ENCODE measurements around the gene HOXD8.

DNA sequence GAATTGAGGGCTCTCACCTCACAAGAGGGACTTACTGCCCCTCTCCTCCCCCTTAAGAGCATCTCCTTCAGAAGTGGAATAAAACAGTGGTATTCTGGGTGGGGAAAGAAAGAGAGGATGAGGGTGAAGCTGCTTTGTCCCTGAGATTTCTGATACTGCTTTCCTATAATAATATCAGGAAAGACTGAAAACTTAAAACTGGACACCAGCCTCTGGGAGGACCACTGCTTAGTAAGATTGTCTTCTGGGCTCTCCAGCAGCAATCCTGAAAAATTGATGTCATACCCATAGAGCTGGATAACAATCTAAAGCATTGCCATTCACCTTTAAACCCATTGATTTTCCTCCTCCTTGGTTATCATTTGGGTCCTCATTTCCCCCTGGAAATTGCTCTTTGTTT lies 17.1 kb downstream of the HOXD8 start:
- TF ChIP-seq CTCF (tag by site-specific recombination; IDR thresholded peaks at IDR 0.05) = no peak
- TF ChIP-seq, protein P1, sequence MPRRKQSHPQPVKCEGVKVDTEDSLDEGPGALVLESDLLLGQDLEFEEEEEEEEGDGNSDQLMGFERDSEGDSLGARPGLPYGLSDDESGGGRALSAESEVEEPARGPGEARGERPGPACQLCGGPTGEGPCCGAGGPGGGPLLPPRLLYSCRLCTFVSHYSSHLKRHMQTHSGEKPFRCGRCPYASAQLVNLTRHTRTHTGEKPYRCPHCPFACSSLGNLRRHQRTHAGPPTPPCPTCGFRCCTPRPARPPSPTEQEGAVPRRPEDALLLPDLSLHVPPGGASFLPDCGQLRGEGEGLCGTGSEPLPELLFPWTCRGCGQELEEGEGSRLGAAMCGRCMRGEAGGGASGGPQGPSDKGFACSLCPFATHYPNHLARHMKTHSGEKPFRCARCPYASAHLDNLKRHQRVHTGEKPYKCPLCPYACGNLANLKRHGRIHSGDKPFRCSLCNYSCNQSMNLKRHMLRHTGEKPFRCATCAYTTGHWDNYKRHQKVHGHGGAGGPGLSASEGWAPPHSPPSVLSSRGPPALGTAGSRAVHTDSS (tag by site-specific recombination; IDR thresholded peaks at IDR 0.05) = no peak
- TF ChIP-seq TCF7L2 (IDR thresholded peaks at IDR 0.05; ENCODE audit: borderline replicate concordance, low read depth, low read length) = no peak
- TF ChIP-seq YY1 (tag by site-specific recombination; IDR thresholded peaks at IDR 0.05) = no peak
- TF ChIP-seq FEZF1 (tag by site-specific recombination; IDR thresholded peaks at IDR 0.05) = no peak
- TF ChIP-seq YY2 (tag by site-specific recombination; IDR thresholded peaks at IDR 0.05) = no peak
- TF ChIP-seq ZNF274 (IDR thresholded peaks at IDR 0.05; ENCODE audit: low read length) = no peak
- no peak for TF ChIP-seq ZNF274 (tag by site-specific recombination; IDR thresholded peaks at IDR 0.05; ENCODE audit: borderline replicate concordance)
- no peak for TF ChIP-seq ZNF2 (tag by site-specific recombination; IDR thresholded peaks at IDR 0.05)
- no peak for TF ChIP-seq PRDM1 (tag by site-specific recombination; IDR thresholded peaks at IDR 0.05)
